Measurements from ENCODE around the gene TLCD3B.

DNA sequence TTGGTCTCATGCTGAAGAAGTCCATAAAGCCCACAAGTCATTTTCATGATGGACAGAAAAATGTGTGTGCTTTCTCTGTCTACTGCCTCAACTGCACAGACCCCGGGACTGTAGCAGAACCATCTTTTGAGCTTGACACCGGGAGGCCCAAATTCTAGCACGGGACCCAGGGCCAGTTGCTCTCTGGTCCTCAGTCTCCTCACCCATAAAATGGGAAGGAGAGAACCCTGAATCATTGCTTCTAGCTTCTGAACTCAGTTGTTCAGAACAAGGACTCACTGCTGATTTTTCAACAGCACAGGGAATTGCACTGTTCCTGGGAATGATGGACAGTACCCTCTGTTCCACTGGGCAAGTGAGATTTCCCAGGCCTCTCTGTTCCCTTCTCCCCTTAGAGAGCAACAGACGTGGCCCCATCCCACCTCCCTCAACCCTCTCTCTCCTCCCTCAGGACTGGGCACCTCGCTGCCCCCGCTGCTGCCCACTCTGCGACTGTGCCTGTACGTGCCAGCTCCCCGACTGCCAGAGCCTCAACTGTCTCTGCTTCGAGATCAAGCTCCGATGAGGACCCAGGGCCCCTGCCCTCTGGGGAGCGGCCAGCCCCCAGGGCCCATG, 32.3 kb upstream of the TLCD3B start:
- TF ChIP-seq POLR2A (IDR thresholded peaks at IDR 0.05; ENCODE audit: low read depth): no peak
- no peak for TF ChIP-seq EP300 (IDR thresholded peaks at IDR 0.05)
- TF ChIP-seq, protein P1, sequence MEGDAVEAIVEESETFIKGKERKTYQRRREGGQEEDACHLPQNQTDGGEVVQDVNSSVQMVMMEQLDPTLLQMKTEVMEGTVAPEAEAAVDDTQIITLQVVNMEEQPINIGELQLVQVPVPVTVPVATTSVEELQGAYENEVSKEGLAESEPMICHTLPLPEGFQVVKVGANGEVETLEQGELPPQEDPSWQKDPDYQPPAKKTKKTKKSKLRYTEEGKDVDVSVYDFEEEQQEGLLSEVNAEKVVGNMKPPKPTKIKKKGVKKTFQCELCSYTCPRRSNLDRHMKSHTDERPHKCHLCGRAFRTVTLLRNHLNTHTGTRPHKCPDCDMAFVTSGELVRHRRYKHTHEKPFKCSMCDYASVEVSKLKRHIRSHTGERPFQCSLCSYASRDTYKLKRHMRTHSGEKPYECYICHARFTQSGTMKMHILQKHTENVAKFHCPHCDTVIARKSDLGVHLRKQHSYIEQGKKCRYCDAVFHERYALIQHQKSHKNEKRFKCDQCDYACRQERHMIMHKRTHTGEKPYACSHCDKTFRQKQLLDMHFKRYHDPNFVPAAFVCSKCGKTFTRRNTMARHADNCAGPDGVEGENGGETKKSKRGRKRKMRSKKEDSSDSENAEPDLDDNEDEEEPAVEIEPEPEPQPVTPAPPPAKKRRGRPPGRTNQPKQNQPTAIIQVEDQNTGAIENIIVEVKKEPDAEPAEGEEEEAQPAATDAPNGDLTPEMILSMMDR (IDR thresholded peaks at IDR 0.05): no peak
- no peak for TF ChIP-seq POLR2AphosphoS5 (IDR thresholded peaks at IDR 0.05)
